Uterus (tissue), 2 donors: ENCODE measurements around the gene ZNF275.
"Not testable (repeated sequence)": the region's sequence is repeated elsewhere in the genome, so short reads cannot be mapped to it uniquely, and the experiment has no call there.

Experiments used
- POLR2A ChIP-seq, 2 donors: fragments of 450-650 bp; IDR thresholded peaks; one replicate each; pipeline ENCODE4 v1.6.1; 2016; ENCODE audit warnings: antibody characterized with exemption in 2 of 2, mild to moderate bottlenecking in 1 of 2, moderate library complexity in 1 of 2
- TF ChIP-seq, protein P1 (sequence below), 4 experiments: fragments of 200-600 bp in 2 of 4; fragments of 450-650 bp in 2 of 4; sonication (generic) in 2 of 4; IDR thresholded peaks; one replicate each; pipeline ENCODE4 v1.5.1; 2016 to 2019; ENCODE audit warnings: antibody characterized with exemption in 4 of 4, mild to moderate bottlenecking in 2 of 4, moderate library complexity in 1 of 4

DNA sequence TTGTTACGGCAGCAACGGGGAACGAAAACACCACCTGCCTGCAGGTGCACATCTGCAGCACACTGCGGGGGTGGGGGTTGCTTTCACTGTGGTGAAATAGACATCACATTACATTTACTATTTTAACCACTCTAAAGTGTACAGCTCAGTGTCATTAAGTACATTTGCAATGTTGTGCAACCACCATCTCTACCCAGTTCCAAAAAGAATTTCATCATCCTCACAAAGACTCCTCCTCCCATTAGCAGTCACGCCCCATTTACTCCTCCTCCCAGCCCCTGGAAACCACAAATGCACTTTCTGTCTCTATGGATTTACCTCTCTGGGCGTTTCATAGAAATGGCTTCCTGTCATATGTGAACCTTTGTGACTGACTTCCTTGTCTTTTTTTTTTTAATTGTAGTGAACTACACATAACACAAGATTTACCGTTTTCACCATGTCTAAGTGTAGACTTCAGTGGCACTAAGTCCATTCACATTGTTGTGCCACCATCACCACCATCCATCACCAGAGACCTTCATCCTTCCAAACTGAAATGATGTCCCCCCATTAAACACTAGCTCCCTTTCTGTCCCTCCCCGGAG, 40.4 kb upstream of the ZNF275 start:
- TF ChIP-seq, protein P1, sequence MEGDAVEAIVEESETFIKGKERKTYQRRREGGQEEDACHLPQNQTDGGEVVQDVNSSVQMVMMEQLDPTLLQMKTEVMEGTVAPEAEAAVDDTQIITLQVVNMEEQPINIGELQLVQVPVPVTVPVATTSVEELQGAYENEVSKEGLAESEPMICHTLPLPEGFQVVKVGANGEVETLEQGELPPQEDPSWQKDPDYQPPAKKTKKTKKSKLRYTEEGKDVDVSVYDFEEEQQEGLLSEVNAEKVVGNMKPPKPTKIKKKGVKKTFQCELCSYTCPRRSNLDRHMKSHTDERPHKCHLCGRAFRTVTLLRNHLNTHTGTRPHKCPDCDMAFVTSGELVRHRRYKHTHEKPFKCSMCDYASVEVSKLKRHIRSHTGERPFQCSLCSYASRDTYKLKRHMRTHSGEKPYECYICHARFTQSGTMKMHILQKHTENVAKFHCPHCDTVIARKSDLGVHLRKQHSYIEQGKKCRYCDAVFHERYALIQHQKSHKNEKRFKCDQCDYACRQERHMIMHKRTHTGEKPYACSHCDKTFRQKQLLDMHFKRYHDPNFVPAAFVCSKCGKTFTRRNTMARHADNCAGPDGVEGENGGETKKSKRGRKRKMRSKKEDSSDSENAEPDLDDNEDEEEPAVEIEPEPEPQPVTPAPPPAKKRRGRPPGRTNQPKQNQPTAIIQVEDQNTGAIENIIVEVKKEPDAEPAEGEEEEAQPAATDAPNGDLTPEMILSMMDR (IDR thresholded peaks at IDR 0.05), result not testable (repeated sequence)
- not testable (repeated sequence) for TF ChIP-seq POLR2A (IDR thresholded peaks at IDR 0.05)
